ENCODE results near the gene CCNJL. TPM values are rescaled to one million over a fixed set of nuclear protein-coding genes. Genes with fewer than 3 reads are reported as not detected.

The CCNJL gene
- total RNA-seq, 2 experiments from 2014 or later = not detected

DNA sequence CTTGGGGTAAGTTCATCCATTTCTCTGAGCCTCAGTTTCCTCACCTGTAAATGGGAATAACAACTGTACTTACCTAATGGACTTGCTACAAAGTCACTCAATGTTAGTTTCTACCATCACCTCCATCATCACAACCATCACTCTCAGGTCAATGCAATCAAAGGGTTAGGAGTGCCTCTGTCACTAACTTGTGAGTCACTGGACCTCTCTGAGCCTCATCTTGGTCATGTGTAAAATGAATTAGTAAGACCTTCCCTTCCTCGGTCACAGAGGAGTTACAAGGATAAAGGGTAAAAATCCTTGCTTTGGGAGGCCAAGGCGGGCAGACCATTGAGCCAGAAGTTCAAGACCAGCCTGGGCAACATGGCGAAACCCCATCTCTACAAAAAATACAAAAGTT, 70.2 kb downstream of the CCNJL start:
- H3K4me1 ChIP-seq (ENCODE audit: insufficient read depth, low read length, poor library complexity, severe bottlenecking) = no peaks in the 10 kb centered on the region
- no peaks in the 10 kb centered on the region for H3K36me3 ChIP-seq (ENCODE audit: insufficient read depth, low read length)
- H3K4me2 ChIP-seq (ENCODE audit: low read length) = no peak overlapping the region
- H3K9me2 ChIP-seq (ENCODE audit: insufficient read depth, low read length) = no peaks in the 10 kb centered on the region
- no peaks in the 10 kb centered on the region for H3K9me3 ChIP-seq (ENCODE audit: low read length)
- no peak overlapping the region for H3K27ac ChIP-seq (ENCODE audit: low read depth, low read length, poor library complexity, severe bottlenecking)
- intact Hi-C loops (cut with micrococcal nuclease; ENCODE audit: unreplicated experiment) = loop anchor here (2.0 kb wide), 1 partner anchor 103 kb away; no protein-coding TSS in a partner anchor
- no peak overlapping the region for H2AFZ ChIP-seq (ENCODE audit: low read length)
- no peaks in the 10 kb centered on the region for H3K79me2 ChIP-seq (ENCODE audit: insufficient read depth, low read depth, low read length)
- TF ChIP-seq EZH2phosphoT487 (IDR thresholded peaks at IDR 0.05; ENCODE audit: borderline replicate concordance, low read depth, low read length) = no peak
- TF ChIP-seq, protein P1, sequence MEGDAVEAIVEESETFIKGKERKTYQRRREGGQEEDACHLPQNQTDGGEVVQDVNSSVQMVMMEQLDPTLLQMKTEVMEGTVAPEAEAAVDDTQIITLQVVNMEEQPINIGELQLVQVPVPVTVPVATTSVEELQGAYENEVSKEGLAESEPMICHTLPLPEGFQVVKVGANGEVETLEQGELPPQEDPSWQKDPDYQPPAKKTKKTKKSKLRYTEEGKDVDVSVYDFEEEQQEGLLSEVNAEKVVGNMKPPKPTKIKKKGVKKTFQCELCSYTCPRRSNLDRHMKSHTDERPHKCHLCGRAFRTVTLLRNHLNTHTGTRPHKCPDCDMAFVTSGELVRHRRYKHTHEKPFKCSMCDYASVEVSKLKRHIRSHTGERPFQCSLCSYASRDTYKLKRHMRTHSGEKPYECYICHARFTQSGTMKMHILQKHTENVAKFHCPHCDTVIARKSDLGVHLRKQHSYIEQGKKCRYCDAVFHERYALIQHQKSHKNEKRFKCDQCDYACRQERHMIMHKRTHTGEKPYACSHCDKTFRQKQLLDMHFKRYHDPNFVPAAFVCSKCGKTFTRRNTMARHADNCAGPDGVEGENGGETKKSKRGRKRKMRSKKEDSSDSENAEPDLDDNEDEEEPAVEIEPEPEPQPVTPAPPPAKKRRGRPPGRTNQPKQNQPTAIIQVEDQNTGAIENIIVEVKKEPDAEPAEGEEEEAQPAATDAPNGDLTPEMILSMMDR (conservative IDR thresholded peaks at IDR 0.05; ENCODE audit: low read length) = no peak
- no TSS peak for BruUV-seq (replicated peaks)
- no peak overlapping the region for H3K4me3 ChIP-seq (ENCODE audit: low read depth, low read length, poor library complexity, severe bottlenecking)
- no peak for DNase-seq (ENCODE audit: low spot score)
- ChIA-PET CTCF (ENCODE audit: unreplicated experiment) (no interaction called here), POLR2A (interaction anchor here (0.7 kb wide), 1 partner anchor 668 kb away, joined by 3 read pairs; no protein-coding TSS in a partner anchor)
- no peaks in the 10 kb centered on the region for H4K20me1 ChIP-seq (ENCODE audit: insufficient read depth, low read length)

DNA sequence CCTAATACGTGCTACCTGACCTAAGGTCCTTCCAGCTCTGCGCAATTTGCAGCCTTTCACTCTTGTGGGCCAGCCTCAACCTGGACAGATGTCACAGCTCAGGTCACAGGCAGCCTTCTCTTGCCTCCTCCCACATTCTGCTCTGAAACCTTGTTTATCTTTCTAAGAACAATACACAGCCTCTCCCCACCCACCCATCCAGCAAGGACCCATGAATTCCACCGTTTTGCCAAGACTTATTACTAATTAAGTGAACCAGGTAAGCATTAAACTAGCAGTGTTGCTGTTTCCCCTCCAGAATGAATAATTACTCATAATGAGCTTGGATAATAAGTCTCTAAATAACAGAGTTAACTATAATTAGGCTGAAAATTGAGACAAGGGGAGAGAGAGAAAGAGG, 72.0 kb downstream of the CCNJL start:
- no peaks in the 10 kb centered on the region for H3K36me3 ChIP-seq (ENCODE audit: insufficient read depth, low read length)
- H3K4me1 ChIP-seq (ENCODE audit: insufficient read depth, low read length, poor library complexity, severe bottlenecking) = no peaks in the 10 kb centered on the region
- no peaks in the 10 kb centered on the region for H3K9me3 ChIP-seq (ENCODE audit: low read length)
- no peak for TF ChIP-seq EZH2phosphoT487 (IDR thresholded peaks at IDR 0.05; ENCODE audit: borderline replicate concordance, low read depth, low read length)
- TF ChIP-seq, protein P1 (conservative IDR thresholded peaks at IDR 0.05; ENCODE audit: low read length) = no peak
- BruUV-seq (replicated peaks) = no TSS peak
- H3K9me2 ChIP-seq (ENCODE audit: insufficient read depth, low read length) = no peaks in the 10 kb centered on the region
- H4K20me1 ChIP-seq (ENCODE audit: insufficient read depth, low read length) = no peaks in the 10 kb centered on the region
- no peak overlapping the region for H3K4me3 ChIP-seq (ENCODE audit: low read depth, low read length, poor library complexity, severe bottlenecking)
- intact Hi-C loops (cut with micrococcal nuclease; ENCODE audit: unreplicated experiment) = no loop called here
- no peak overlapping the region for H3K27ac ChIP-seq (ENCODE audit: low read depth, low read length, poor library complexity, severe bottlenecking)
- H3K4me2 ChIP-seq (ENCODE audit: low read length) = no peak overlapping the region
- H3K79me2 ChIP-seq (ENCODE audit: insufficient read depth, low read depth, low read length) = no peaks in the 10 kb centered on the region
- ChIA-PET CTCF (ENCODE audit: unreplicated experiment) (interaction anchor here (0.6 kb wide), 1 partner anchor 8 kb away, joined by 3 read pairs; no protein-coding TSS in a partner anchor), POLR2A (interaction anchor here (0.6 to 0.8 kb wide), 2 partner anchors 11 to 97 kb away, joined by 3 read pairs; no protein-coding TSS in a partner anchor)
- no peak for DNase-seq (ENCODE audit: low spot score)
- no peak overlapping the region for H2AFZ ChIP-seq (ENCODE audit: low read length)

DNA sequence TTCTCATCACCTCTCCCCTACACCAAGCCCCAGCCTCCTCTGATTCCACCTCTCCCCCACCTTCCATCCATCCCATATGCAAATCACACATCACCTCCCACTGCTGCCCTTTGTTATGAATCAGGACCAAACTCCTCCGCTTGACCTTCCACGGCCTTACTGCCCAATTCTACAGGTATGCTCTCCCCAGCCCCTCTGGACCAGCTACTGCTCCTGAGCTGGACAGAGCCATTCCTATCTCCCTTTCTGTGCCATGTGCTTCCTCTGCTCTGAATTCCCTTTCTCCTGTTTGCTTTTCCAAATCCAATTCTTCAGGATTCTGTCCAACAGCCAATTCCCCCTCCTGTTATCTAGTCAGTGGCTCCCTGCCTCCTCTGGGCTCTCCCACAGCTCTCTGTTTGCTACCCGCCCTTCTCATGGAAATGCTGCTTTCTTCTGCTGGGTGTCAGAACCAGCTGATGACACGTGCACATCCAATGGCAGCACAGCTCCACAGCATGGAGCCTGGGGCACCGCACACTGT, 74.7 kb downstream of the CCNJL start:
- no peaks in the 10 kb centered on the region for H4K20me1 ChIP-seq (ENCODE audit: insufficient read depth, low read length)
- ChIA-PET POLR2A (interaction anchor here (0.5 kb wide), 1 partner anchor 100 kb away, joined by 3 read pairs; no protein-coding TSS in a partner anchor), CTCF (ENCODE audit: unreplicated experiment) (no interaction called here)
- no peak for DNase-seq (ENCODE audit: low spot score)
- no peaks in the 10 kb centered on the region for H3K9me3 ChIP-seq (ENCODE audit: low read length)
- no peak overlapping the region for H2AFZ ChIP-seq (ENCODE audit: low read length)
- no peaks in the 10 kb centered on the region for H3K4me1 ChIP-seq (ENCODE audit: insufficient read depth, low read length, poor library complexity, severe bottlenecking)
- no TSS peak for BruUV-seq (replicated peaks)
- H3K36me3 ChIP-seq (ENCODE audit: insufficient read depth, low read length) = no peaks in the 10 kb centered on the region
- no peak overlapping the region for H3K4me2 ChIP-seq (ENCODE audit: low read length)
- TF ChIP-seq EZH2phosphoT487 (IDR thresholded peaks at IDR 0.05; ENCODE audit: borderline replicate concordance, low read depth, low read length) = no peak
- TF ChIP-seq, protein P1 (conservative IDR thresholded peaks at IDR 0.05; ENCODE audit: low read length) = no peak
- no peaks in the 10 kb centered on the region for H3K9me2 ChIP-seq (ENCODE audit: insufficient read depth, low read length)
- H3K79me2 ChIP-seq (ENCODE audit: insufficient read depth, low read depth, low read length) = no peaks in the 10 kb centered on the region
- intact Hi-C loops (cut with micrococcal nuclease; ENCODE audit: unreplicated experiment) = loop anchor here (2.0 kb wide), 1 partner anchor 39 kb away; no protein-coding TSS in a partner anchor
- no peak overlapping the region for H3K4me3 ChIP-seq (ENCODE audit: low read depth, low read length, poor library complexity, severe bottlenecking)
- no peak overlapping the region for H3K27ac ChIP-seq (ENCODE audit: low read depth, low read length, poor library complexity, severe bottlenecking)

All from OCI-LY7 (cell line).